ENCODE data around the gene ABCA13. TPM values are rescaled to one million over a fixed set of nuclear protein-coding genes. Genes with fewer than 3 reads are reported as not detected.

Gene ABCA13
- total RNA-seq, 1 experiment from 2014 or later: 2.1 TPM

DNA sequence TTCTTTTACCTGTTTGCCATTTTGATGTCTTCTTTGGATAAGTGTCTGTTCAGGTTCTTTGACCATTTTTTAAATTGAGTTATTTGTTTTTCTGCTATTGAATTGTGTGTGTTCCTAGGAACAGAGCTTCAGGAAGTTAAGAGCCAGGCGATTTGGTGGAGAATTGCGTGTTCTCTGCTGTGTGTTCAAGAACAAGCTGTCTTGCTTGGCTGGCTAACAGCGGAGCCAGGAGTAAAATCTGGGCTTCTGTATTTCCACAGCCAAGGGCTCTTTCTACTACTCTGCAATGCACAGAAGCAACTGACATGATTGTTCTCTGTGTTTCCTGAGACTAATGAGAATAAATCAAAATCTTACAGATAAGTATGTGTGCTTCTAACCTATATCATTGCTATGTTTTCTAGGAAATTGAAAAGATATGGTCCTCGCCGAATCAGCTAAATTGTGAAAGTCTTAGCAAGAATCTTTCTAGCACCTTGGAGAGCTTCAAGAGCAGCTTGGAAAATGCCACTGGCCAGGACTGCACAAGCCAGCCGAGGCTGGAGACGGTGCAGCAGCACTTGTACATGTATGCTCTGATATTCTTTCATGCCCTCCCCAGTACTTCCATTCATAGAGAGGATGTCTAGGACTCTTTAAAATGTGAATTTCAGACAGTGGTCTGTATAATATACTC is 124.2 kb downstream of the ABCA13 start:
- Histone ChIP-seq H3K36me3 (ENCODE audit: low read depth, low read length) (no peaks in the 10 kb centered on the region), H3K9me3 (ENCODE audit: low read length) (no peaks in the 10 kb centered on the region), H4K20me1 (ENCODE audit: low read length) (no peaks in the 10 kb centered on the region), H3K79me2 (ENCODE audit: low read length) (no peaks in the 10 kb centered on the region), H2AFZ (ENCODE audit: low read length) (no peak overlapping the region), H3K4me1 (ENCODE audit: insufficient read depth, low read length) (peaks cover 24% of the 10 kb centered on the region), H3F3A (ENCODE audit: low read length, unreplicated experiment) (peaks cover 5% of the 10 kb centered on the region), H3K27me3 (ENCODE audit: low read length) (no peaks in the 10 kb centered on the region), H3K4me2 (ENCODE audit: low read length) (no peak overlapping the region), H3K4me3 (ENCODE audit: low read length) (no peak overlapping the region), H3K9ac (ENCODE audit: low read length) (no peak overlapping the region), H3K27ac (ENCODE audit: low read length) (no peak overlapping the region), H3K9me2 (replicated peaks; ENCODE audit: low read length) (no peaks in the 10 kb centered on the region)
- ChIA-PET CTCF (no interaction called here), POLR2A (ENCODE audit: unreplicated experiment) (no interaction called here)
- intact Hi-C loops (cut with micrococcal nuclease): loop anchor here (5.0 to 10.0 kb wide), 3 partner anchors 72 to 872 kb away; no protein-coding TSS in a partner anchor
- DNase-seq: no peak
- ATAC-seq: no peak
- BruUV-seq (replicated peaks): no TSS peak
- TF ChIP-seq EZH2phosphoT487 (IDR thresholded peaks at IDR 0.05; ENCODE audit: borderline replicate concordance, low read length) (no peak), EZH2 (IDR thresholded peaks at IDR 0.05; ENCODE audit: low read length, unreplicated experiment) (no peak)
- TF ChIP-seq, protein P1, sequence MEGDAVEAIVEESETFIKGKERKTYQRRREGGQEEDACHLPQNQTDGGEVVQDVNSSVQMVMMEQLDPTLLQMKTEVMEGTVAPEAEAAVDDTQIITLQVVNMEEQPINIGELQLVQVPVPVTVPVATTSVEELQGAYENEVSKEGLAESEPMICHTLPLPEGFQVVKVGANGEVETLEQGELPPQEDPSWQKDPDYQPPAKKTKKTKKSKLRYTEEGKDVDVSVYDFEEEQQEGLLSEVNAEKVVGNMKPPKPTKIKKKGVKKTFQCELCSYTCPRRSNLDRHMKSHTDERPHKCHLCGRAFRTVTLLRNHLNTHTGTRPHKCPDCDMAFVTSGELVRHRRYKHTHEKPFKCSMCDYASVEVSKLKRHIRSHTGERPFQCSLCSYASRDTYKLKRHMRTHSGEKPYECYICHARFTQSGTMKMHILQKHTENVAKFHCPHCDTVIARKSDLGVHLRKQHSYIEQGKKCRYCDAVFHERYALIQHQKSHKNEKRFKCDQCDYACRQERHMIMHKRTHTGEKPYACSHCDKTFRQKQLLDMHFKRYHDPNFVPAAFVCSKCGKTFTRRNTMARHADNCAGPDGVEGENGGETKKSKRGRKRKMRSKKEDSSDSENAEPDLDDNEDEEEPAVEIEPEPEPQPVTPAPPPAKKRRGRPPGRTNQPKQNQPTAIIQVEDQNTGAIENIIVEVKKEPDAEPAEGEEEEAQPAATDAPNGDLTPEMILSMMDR (conservative IDR thresholded peaks at IDR 0.05; ENCODE audit: low read depth, low read length): no peak

DNA sequence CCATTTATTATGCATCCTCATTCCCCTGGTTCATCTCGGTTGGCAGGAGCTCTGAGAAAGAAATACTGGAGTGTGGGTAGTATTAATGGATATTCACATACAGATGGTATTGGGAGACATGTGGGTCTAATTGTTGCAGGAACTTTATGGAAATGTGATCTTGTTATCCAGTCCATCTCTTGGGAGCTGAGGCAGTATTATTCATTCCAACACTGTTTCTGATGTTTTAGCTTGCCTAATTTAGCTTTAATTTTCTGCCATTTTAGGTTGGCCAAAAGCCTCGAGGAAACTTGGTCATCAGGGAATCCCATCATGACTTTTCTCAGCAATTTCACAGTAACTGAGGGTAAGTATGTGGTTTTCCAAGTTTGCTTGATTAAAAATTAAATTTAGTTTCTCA is 125.7 kb downstream of the ABCA13 start:
- Histone ChIP-seq H3K4me3 (ENCODE audit: low read length) (no peak overlapping the region), H3K4me1 (ENCODE audit: insufficient read depth, low read length) (peaks cover 24% of the 10 kb centered on the region), H3K4me2 (ENCODE audit: low read length) (no peak overlapping the region), H3K27me3 (ENCODE audit: low read length) (no peaks in the 10 kb centered on the region), H3K79me2 (ENCODE audit: low read length) (no peaks in the 10 kb centered on the region), H3K27ac (ENCODE audit: low read length) (no peak overlapping the region), H3K9me2 (replicated peaks; ENCODE audit: low read length) (no peaks in the 10 kb centered on the region), H4K20me1 (ENCODE audit: low read length) (no peaks in the 10 kb centered on the region), H2AFZ (ENCODE audit: low read length) (no peak overlapping the region), H3F3A (ENCODE audit: low read length, unreplicated experiment) (peaks cover 5% of the 10 kb centered on the region), H3K9ac (ENCODE audit: low read length) (no peak overlapping the region), H3K36me3 (ENCODE audit: low read depth, low read length) (no peaks in the 10 kb centered on the region), H3K9me3 (ENCODE audit: low read length) (no peaks in the 10 kb centered on the region)
- POLR2A ChIA-PET (ENCODE audit: unreplicated experiment): no interaction called here
- CTCF ChIA-PET: no interaction called here
- DNase-seq: no peak
- TF ChIP-seq EZH2phosphoT487 (IDR thresholded peaks at IDR 0.05; ENCODE audit: borderline replicate concordance, low read length) (no peak), EZH2 (IDR thresholded peaks at IDR 0.05; ENCODE audit: low read length, unreplicated experiment) (no peak)
- TF ChIP-seq, protein P1 (conservative IDR thresholded peaks at IDR 0.05; ENCODE audit: low read depth, low read length): no peak
- ATAC-seq: no peak
- no TSS peak for BruUV-seq (replicated peaks)
- intact Hi-C loops (cut with micrococcal nuclease): loop anchor here (5.0 to 10.0 kb wide), 3 partner anchors 70 to 870 kb away; no protein-coding TSS in a partner anchor

DNA sequence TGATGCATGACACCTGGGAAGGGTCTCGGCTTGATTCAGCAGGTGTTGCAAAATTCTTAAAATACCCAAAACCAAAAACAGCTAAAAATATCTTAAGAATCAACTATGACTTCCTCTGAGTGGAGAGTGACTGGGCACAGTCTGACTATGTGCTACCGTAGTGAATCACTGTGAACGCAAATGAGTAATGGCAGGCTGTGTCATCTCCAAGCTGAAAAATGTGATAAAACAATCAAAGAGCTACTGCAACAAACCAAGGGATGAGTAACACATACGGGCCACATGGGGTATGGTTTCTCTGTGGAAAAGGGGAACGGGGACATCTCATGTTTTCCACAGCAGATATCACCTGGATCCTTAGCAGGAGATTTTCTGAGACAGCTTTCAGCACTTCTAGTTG is 127.5 kb downstream of the ABCA13 start:
- Histone ChIP-seq H3K9me2 (replicated peaks; ENCODE audit: low read length) (no peaks in the 10 kb centered on the region), H3K27me3 (ENCODE audit: low read length) (no peaks in the 10 kb centered on the region), H3K36me3 (ENCODE audit: low read depth, low read length) (no peaks in the 10 kb centered on the region), H3K4me3 (ENCODE audit: low read length) (no peak overlapping the region), H2AFZ (ENCODE audit: low read length) (peak overlapping the region; percentile 58), H3K9me3 (ENCODE audit: low read length) (no peaks in the 10 kb centered on the region), H4K20me1 (ENCODE audit: low read length) (no peaks in the 10 kb centered on the region), H3F3A (ENCODE audit: low read length, unreplicated experiment) (peaks cover 5% of the 10 kb centered on the region), H3K4me2 (ENCODE audit: low read length) (peak overlapping the region; percentile 66), H3K79me2 (ENCODE audit: low read length) (no peaks in the 10 kb centered on the region), H3K27ac (ENCODE audit: low read length) (peak overlapping the region; percentile 94), H3K4me1 (ENCODE audit: insufficient read depth, low read length) (peaks cover 24% of the 10 kb centered on the region), H3K9ac (ENCODE audit: low read length) (peak overlapping the region; percentile 68)
- DNase-seq (peak; percentile 89), ATAC-seq (peak; percentile 80)
- ChIA-PET POLR2A (ENCODE audit: unreplicated experiment) (interaction anchor here (0.6 kb wide), 2 partner anchors 114 to 125 kb away, joined by 3 read pairs; no protein-coding TSS in a partner anchor), CTCF (interaction anchor here (0.5 to 2.3 kb wide), 9 partner anchors 38 to 576 kb away, joined by 3 to 15 read pairs (median 5); no protein-coding TSS in a partner anchor)
- BruUV-seq (replicated peaks): no TSS peak
- intact Hi-C loops (cut with micrococcal nuclease): loop anchor here (1.0 to 10.0 kb wide), 10 partner anchors 24 to 1554 kb away; no protein-coding TSS in a partner anchor
- TF ChIP-seq EZH2 (IDR thresholded peaks at IDR 0.05; ENCODE audit: low read length, unreplicated experiment) (no peak), EZH2phosphoT487 (IDR thresholded peaks at IDR 0.05; ENCODE audit: borderline replicate concordance, low read length) (no peak)
- TF ChIP-seq, protein P1 (conservative IDR thresholded peaks at IDR 0.05; ENCODE audit: low read depth, low read length): no peak

Measured in PC-3 (cell line).